Activated CD8-positive, alpha-beta memory T cell treated with anti-CD3 and anti-CD28 coated beads, Interleukin-2, amount 50 U/mL, for 4 hours (primary cell): ENCODE results near the gene ZNF708.
"Not testable (repeated sequence)": the region's sequence is repeated elsewhere in the genome, so short reads cannot be mapped to it uniquely, and the experiment has no call there.

ENCODE experiments used
- DNase-seq: peaks from one replicate; pipeline ENCODE4 v3.0.0-alpha.2; 2020

ZNF708 gene

GRCh38 chr19:21328885-21329605 is at the start of gene ZNF708:
ZNF708 (minus strand) TSS chr19:21329410; CDS start chr19:21329212, 198 bp downstream.
- peak; percentile 68 for DNase-seq

- no peak for DNase-seq
Measured at GRCh38 chr19:21362291-21362690, 33.1 kb upstream of the ZNF708 start.

- DNase-seq, result peak; percentile 75
Measured at GRCh38 chr19:21358768-21359451, 29.7 kb upstream of the ZNF708 start, which contains the start of gene ZNF738. ZNF738 (plus strand) TSS chr19:21359000; CDS start chr19:21359141, 141 bp downstream.

- no peak for DNase-seq
Measured at GRCh38 chr19:21352830-21353229, 23.6 kb upstream of the ZNF708 start.

- not testable (repeated sequence) for DNase-seq
Measured at GRCh38 chr19:21344841-21345240, 15.6 kb upstream of the ZNF708 start.

GRCh38 chr19:21335721-21336120 is 6.5 kb upstream of the ZNF708 start:
- DNase-seq, result no peak

- DNase-seq, result no peak
Measured at GRCh38 chr19:21328406-21328805, 804 bp downstream of the ZNF708 start.

GRCh38 chr19:21326169-21326568 is 3.0 kb downstream of the ZNF708 start:
- DNase-seq, result no peak

- DNase-seq, result no peak
Measured at GRCh38 chr19:21323000-21323399, 6.2 kb downstream of the ZNF708 start.

GRCh38 chr19:21322528-21322927 is 6.7 kb downstream of the ZNF708 start:
- DNase-seq, result no peak

GRCh38 chr19:21321996-21322395 is 7.2 kb downstream of the ZNF708 start:
- no peak for DNase-seq

- DNase-seq, result no peak
Measured at GRCh38 chr19:21321134-21321533, 8.1 kb downstream of the ZNF708 start.

GRCh38 chr19:21317821-21318220 is 11.4 kb downstream of the ZNF708 start:
- no peak for DNase-seq

GRCh38 chr19:21314676-21315075 is 14.5 kb downstream of the ZNF708 start:
- DNase-seq, result no peak

- DNase-seq, result not testable (repeated sequence)
Measured at GRCh38 chr19:21312807-21313206, 16.4 kb downstream of the ZNF708 start.

GRCh38 chr19:21308773-21309172 is 20.4 kb downstream of the ZNF708 start:
- DNase-seq, result no peak

- DNase-seq, result not testable (repeated sequence)
Measured at GRCh38 chr19:21306881-21307479, 22.2 kb downstream of the ZNF708 start.

GRCh38 chr19:21293768-21294167 is 35.4 kb downstream of the ZNF708 start:
- not testable (repeated sequence) for DNase-seq

GRCh38 chr19:21269813-21270212 is 59.4 kb downstream of the ZNF708 start:
- no peak for DNase-seq

- DNase-seq, result no peak
Measured at GRCh38 chr19:21264891-21265290, 64.3 kb downstream of the ZNF708 start.

GRCh38 chr19:21264416-21264815 is 64.8 kb downstream of the ZNF708 start:
- DNase-seq, result no peak

GRCh38 chr19:21260848-21261381 is 68.3 kb downstream of the ZNF708 start:
- not testable (repeated sequence) for DNase-seq

GRCh38 chr19:21260164-21260847 is 68.9 kb downstream of the ZNF708 start:
- DNase-seq, result no peak
